Superior temporal gyrus (tissue), 1 donor: ENCODE results near the gene ZNF318.
A peak's percentile ranks its signal among the peaks of the same experiment; 100 is the strongest.
"Not testable (repeated sequence)": the region's sequence is repeated elsewhere in the genome, so short reads cannot be mapped to it uniquely, and the experiment has no call there.

Experiments used
- DNase-seq: peaks from one replicate; pipeline ENCODE4 v3.0.0-alpha.2; 2016; ENCODE audit errors: extremely low spot score

ZNF318 gene

DNA sequence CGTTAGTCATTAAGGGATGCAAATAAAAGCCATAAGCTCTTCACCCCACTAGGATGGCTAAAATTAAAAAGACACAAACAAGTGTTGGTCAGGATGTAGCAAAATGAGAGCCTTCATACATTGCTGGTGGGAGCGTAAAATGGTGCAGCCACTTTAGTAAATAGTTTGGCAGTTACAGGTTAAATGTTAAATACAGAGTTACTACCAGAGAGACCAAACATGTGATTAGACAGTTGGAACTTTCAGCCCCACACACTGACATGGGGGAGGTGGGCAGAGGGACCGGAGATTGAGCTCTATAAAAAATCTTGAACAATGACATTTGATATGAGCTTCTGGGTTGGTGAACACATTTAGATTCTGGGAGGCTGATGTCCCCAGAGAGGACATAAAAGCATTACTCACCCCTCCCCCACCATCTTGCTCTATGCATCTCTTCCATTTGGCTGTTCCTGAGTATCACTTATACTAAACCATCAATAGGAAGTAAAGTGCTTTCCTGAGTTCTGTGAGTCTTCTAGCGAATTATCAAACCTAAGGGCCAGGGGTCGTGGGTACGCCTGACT lies 20.4 kb upstream of the ZNF318 start:
- no peak for DNase-seq

DNA sequence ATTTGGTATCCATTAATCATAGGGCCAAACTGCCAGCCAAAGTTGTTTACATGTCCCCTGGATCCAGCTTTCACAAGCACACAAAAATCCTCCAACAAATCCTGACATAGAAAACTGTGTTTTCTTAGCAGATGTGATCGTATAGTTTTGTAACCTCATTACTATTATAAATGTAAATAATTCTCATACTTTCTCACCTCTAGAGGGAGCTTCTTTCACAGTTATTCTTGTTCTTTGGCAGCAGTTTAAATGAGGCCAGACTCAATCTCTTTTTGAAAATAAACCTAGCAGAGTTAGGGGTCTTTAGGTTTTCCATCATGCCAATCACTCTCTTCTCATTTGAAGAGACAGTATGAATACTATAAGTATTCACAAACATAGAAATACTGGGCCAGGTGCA lies 17.0 kb upstream of the ZNF318 start:
- DNase-seq, result peak; percentile 87

DNA sequence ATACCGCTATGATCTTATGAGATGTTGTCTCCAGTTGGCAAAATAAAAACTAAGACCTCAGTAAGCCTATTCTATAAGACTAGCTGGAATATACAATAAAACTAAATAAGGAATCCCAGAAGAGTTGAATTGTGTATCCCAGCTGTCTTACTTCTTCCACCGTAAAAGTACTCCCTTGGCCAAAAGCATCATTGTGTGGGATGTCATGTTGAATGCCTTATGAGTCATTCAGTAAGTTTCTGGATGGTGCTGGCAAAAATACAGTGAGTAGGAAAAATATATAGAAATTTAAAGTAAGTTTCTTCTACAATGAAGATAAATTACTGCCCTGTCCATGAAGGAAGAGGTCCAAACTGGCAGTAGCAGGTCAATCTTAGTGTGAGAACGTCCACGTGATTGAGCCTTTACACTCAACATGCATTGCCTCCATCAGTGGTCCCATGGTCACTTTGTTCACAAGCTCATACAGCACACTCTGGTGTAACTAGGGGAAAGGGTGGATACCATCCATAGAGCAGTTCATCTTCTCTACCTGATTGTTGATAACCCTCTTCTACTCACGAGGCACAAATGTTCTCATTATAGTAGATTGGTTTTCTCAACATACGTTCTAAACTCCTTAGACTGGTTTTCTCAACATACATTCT lies 13.7 kb upstream of the ZNF318 start:
- peak; percentile 60 for DNase-seq

DNA sequence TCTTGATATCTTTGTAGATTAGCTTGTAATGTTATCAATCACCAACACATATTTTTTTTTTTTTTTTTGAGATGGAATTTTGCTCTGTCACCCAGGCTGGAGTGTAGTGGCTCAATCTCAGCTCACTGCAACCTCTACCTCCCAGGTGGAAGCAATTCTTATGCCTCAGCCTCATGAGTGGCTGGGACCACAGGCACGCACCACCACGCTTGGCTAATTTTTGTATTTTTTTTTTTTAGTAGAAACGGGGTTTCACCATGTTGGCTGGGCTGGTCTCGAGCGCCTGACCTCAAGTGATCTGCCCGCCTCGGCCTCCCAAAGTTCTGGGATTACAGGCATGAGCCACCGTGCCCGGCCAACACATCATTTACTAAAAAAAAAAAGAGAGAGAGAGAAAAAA lies 11.4 kb upstream of the ZNF318 start:
- DNase-seq, result not testable (repeated sequence)

DNA sequence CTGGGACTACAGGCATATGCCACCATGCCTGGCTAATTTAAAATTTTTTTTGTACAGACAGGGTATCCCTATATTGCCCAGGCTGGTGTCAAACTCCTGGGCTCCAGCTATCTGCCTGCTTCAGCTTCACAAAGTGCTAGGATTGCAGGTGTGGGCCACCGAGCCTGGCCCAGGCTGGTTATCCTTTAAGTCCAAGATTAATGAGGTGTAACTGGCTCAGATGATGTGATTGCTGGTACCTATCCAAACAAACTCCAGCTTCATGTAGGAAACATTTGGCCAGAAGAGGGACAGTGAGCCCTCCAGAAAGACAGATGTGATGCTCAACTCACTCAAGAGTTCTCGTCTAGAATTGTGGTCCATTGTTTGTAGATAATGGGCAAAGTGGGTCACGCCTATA lies 9.2 kb upstream of the ZNF318 start:
- DNase-seq, result no peak

DNA sequence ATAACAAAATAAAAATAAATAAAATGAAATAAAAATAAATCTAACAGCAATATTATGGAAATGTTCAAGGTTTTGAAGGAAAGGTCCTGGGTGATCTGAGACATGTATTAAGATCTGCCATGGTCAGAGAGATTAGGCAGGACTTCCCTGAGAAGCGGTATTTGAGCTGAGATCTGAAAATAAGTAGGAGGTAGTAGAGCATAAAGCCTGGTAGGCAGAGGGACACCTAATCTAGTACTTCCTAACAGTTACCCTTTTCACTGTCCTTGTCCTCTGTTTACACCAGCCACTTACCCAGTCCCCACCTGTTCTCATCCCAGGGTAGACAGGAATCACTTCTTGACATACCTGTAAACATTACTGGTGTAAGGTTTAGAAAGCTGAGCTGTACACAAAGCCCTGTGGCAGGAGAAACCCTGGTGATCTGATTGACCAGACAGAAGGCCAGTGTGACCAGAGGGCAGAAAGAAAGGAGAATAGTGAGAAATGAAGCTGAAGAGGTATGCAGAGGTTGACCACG lies 8.3 kb upstream of the ZNF318 start:
- DNase-seq, result no peak

DNA sequence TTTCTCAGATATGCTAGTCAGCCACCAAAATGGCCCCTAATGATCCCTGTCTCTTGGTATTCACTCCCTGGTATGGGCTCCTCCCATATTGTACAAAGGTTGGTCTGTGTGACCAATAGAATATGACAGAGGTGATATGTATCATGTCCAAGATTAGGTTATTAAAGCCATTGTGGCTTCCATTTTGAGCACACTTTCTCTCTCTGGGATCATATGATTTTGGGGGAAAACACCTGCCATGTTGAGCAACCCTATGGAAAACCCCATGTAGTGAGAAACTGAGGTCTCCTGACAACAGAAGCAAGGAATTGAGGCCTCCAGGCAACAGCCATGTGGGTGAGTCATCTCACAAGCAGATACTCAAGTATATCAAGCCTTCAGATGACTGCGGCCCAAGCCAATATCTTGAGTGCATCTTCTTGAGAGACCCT lies 7.1 kb upstream of the ZNF318 start:
- no peak for DNase-seq

DNA sequence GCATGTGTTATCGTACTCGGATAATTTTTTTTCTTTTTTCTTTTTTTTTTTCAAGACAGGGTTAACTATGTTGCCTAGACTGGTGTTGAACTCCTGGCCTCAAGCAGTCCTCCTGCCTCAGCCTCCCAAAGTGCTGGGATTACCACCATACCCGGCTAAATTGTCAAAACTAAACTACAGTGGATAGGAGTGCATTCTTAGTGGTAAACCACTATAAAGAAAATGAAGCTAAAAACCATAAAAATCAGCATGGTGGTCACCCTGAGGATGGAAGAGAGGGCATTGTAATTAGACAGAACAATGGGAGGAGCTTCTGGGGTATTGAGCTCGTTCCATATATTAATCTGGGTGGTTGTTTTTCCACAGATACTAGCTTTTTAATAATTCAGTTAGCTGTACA lies 6.2 kb upstream of the ZNF318 start:
- DNase-seq, result no peak

DNA sequence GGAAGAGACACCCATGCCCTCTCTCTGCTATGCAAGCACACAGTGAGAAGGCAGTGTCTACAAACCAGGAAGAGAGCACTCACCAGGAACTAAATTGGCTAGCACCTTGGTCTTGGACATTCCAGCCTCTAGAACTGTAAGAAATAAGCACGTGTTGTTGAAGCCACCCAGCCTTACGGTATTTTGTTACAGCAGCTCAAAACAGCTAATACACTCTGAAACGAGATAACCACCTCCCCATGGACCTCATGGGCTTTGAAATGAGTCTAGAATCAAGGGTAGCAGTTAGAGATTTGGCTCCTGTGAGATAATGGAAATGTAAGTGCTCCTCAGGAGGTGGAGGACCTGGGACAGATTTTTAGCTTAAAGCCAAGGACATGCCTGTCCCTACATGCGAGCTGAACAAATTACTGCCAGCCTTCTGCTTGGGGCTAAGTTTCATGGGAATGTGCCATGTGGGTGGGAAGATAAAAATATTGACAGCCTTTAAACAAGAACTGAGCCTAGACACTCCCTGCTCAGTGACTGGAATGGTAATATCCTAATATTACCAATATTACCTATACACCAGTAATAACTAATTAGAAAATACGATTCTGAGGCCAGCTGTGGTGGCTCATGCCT lies 3.9 kb upstream of the ZNF318 start:
- DNase-seq, result no peak

DNA sequence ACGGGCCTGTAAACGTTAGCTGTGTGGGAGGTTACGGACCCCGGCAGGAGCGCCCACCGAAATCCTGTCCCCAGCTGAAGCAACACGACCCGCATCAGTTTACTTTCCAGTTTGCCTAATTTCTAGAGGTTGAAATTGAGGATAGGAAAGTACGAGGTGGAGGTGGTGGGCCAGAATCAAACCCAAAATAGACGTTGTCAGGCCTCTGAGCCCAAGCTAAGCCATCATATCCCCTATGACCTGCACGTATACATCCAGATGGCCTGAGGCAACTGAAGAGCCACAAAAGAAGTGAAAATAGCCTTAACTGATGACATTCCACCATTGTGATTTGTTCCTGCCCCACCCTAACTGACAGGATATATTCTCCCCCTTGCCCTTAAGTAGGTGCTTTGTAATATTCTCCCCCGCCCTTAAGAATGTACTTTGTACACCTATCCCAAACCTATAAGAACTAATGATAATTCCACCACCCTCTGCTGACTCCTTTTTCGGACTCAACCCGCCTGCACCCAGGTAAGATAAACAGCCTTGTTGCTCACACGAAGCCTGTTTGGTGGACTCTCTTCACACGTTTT lies 645 bp upstream of the ZNF318 start:
- DNase-seq, result not testable (repeated sequence)

DNA sequence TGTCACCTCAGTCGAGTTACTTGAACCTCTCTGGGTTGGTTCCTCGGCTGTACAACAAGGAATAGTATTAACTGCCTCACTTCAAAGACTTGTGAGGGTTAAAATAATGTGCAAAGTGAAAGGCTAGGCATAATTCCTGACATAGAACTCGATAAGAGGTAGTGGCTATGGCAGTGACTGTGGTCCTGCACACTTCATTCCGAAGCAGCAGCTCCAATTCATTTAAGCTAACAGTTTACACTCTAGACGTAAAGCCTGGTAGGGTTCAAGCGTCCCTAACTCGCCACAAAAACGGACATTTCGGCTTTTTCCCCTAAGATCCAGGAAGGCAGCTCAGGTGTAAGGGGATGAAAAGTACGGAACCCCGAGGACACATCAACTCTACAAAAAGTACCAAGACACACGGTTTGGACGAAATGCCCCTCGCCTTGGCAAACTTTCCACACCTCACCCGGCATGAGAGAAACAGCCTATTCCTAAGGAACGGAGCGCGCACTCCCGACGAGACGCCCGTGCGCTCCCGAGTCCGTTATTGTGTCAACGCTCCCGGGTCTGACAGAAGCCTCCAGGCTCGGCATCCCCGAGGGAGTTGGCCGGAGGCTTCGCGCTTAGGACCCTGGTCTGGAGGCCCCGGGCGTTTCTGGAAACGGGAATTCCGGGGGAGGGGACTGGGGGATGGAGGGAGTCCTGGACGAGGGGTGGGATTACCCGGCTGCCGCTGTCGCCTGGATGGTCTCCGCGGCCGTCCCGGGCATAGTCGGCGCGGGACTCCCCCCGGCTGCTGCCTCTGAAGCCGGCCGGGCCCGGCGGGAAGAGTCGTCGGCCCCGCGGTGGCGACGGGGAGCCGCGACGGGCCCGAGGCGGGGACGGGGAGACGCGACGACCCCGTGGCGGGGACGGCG lies 937 bp downstream of the ZNF318 start:
- peak; percentile 19 for DNase-seq

DNA sequence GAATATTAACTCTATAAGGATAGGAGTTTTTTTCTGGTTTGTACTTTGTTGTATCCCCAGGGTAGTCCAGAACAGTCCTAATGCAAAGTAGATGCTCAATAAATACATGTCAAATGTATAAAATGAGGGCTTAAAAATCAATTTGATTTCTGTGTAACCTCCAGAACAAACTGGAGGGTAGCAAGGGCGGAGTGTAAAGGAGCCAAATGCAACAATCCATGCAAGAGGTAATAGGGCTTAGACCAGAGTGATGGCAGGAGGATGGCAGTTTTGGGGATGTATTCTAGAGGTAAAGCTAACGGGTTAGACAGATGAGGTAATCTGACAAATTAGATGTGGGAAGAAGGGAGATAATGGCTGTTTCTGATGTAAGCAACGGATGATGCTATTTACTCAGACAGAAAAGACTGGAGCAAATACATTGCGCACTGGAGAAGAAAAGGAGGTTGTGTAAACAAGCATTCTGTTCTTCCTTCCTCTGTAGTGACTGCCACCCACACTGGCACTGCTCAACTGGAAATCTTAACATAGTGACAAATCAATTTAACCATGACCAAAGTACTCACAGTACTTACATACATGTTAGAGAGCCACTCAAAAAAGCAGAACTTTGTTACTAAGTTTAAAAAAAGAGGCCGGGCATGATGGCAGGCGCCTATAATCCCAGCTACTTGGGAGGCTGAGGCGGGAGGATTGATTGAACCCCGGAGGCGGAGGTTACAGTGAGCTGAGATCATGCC lies 2.0 kb downstream of the ZNF318 start:
- DNase-seq, result no peak

DNA sequence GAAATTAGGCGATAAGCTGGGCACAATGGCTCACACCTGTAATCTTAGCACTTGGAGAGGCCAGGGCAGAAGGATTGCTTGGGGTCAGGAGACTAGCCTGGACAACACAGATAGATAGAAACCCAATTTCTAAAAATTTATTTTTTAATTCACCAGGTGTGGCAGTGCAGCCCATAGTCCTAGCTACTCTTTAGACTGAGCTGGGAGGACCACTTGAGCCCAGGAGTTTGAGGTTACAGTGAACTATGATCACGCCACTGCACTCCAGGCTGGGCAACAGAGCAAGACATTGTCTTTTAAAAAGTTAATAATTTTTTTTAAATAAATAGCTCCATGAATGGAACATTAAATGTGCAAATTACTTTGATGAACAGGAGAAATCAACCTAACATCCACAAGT lies 8.2 kb downstream of the ZNF318 start:
- no peak for DNase-seq

DNA sequence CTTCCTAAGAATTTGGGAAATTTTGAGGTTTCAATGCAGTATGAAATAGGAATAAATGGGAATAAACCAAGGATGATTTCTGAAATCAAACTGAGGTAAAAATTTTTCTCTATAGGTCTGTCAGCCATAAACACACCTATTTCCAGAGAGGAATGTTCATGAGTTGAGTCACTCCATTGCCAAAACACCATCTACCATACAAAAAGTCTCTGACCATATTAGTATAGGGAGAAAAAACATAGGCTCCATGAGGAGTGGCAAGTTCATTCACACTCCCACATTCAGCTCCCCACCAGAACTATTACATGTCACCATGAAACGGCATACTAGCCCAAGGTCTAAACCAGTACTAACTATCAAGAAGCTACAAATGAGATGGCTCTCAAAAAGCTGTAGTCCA lies 9.6 kb downstream of the ZNF318 start:
- DNase-seq, result no peak

DNA sequence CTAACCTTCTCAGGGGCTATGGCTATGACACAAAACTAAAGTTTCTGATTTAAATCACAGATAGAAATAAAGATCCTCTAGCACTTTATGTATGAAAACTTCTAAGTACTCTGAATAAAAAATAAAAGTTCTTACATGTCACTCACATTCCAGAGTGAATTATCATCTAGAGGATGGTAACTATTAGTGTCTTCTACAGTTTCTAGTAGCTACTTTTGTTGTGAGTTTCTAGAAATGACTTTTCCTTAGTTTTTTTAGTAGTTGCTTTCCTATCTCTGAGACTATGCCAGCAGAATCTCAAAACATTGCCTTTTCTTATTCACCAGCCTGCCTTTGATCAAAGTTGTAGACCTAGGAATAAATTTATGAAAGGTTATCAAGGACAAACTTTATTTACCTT lies 10.1 kb downstream of the ZNF318 start:
- DNase-seq, result no peak

DNA sequence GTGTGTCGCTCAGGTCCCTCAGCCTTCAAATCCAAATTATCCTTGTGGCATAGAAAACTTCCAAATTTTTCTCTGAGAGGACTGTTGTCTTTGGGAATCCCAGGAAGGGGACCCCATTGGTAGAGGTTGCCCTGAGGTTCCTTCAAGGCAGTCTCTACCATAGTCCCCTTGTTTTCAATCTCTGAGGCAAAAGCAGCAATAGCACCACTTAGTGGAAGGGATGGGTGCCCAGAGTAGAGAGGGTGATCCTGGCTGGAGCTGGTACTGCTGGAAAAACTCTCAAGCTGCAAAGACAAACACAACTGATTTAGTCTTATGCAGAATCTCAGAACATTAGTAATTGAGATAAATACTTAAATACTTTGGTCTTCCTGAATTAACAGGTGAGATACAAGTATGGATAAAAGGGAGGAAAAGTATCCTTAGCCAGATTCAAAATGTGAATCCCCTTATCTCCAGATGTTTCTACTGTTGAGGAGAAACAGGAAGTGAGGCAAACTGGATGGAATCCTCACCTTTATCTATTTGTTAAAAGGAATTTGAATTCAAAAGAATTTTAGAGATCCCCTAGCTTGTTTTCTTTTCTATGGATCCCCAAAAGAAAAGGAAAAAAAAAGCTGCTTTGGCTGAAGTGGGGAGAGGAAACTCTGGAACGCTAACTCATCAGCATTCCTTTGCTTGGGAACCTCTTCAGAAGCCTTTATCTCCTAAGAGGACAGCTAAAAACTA lies 13.4 kb downstream of the ZNF318 start:
- DNase-seq, result no peak

DNA sequence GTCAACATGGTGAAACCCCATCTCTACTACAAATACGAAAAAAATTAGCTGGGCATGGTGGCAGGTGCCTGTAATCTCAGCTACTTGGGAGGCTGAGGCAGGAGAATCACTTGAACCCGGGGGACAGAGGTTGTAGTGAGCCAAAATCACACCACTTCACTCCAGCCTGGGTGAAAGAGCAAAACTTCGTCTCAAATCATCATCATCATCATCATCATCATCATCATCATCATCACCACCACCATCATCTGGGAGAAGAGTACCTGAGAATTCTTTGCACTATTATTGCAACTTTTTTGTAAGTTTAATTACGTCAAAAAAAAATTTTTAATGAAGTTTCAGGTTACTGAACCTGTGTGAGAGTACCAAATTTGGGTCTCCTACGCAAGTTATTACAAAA lies 17.5 kb downstream of the ZNF318 start:
- DNase-seq, result not testable (repeated sequence)

DNA sequence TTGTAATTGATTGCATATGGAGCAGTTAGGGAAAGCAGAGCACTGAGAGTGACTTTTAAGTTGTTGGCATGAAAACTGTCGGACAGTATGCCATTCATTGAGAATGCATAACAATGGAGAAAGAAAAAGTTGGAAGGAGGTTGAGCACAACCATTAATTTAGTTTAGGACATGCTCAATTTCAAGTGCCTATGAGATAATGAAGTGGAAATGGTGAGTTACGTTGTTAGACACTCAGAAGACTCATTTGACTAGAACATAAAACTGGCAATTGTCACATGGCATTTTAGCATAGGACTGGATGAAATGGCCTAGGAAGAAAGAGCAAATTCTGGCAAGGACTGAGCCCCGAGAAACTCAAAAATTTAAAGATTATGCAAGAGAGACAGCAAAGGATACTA lies 22.0 kb downstream of the ZNF318 start:
- no peak for DNase-seq

DNA sequence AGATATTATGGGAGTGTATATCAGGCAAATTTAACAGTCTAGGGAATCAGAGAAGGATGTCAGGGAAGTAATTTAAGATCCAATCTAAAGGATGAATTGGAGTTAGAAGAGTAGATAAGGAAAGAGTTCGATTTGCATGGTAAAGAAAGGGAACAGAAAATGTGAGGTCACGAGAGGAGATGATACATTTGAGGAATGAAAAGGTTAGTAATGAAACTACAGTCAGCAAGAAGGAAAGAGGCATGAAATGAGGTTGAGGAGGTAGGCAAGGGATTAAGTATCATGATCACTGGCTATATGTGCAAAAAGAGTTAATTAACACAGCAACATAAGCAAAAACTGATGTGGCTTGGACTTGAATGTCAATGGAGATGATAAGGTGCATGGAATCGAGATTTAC lies 22.4 kb downstream of the ZNF318 start:
- no peak for DNase-seq

DNA sequence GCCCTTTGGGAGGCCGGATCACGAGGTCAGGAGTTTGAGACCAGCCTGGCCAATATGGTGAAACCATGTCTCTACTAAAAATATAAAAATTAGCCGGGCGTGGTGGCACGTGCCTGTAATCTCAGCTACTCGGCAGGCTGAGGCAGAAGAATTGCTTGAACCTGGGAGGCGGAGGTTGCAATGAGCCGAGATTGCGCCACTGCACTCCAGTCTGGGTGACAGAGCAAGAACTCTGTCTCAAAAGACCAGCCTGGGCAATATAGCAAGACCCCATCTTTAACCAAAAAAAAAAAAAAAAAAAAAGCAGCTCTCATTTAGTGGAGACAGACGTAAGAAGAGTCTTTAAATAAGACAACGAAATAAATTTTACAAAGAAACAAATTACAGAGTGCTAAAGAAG lies 23.2 kb downstream of the ZNF318 start:
- not testable (repeated sequence) for DNase-seq
